Fibroblast of the conjunctiva (primary cell): ENCODE results near the gene FGD4.
"Not testable (repeated sequence)": the region's sequence is repeated elsewhere in the genome, so short reads cannot be mapped to it uniquely, and the experiment has no call there.

Source experiments
- DNase-seq: peaks from one replicate; pipeline ENCODE4 v3.0.0-alpha.2; 2010; ENCODE audit warnings: low read depth

The FGD4 gene

DNA sequence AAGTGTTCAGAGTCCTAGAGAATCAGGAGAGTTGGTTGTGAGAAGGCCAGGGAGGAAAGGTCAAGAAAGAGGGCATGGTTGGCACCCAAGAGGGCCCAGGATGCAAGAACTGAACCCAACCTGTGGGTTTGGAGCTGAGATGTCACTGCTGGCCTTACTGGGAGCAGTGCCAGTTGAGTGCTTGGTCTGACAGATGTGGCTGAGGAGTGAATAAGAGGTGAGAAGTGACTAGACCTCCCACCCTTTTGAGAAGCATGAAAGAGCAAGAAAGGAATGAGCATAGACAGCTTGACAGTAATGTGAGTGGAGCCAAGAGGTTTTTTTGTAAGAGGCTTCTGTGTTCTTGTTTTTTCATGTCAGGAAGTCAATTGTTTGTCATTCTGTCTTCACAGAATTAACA, 95.3 kb downstream of the FGD4 start:
- DNase-seq, result no peak

DNA sequence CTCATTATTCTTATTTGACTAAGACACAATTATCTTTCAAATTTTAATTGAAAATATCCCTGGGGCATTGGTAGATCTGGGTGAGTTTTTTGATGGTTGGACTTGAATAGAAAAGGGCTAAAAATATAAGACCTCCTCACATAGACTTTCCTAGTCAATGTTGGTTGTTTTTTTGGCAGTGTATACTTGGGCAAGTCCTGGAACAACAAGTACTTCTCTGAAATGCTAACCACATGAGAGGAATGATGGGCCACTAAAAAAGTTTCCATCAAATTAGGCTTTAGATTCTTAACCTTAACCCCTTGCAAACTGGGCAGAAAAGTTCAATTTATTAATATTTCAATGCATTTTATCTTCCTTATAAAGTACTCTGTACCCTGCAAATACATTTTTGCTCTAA, 97.6 kb downstream of the FGD4 start:
- DNase-seq, result no peak

DNA sequence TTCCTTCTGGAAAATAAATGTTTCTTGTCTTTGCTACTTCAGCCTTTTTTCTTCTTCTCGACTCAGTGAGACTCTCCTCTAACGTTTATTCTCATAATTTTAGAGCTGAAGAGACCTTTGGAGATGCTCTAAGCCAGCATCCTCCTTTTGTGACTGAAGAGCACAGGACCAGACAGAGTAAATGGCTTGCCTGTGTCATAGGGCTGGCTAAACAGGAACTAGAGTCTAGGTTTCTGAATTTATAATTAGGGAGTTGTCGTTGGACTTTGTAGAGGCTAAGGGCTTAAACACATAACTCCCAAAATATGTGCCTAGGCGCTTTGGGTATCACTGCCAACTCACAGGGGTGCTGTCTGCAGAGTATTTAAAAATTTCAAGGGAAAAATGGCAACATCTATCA, 98.5 kb downstream of the FGD4 start:
- no peak for DNase-seq

DNA sequence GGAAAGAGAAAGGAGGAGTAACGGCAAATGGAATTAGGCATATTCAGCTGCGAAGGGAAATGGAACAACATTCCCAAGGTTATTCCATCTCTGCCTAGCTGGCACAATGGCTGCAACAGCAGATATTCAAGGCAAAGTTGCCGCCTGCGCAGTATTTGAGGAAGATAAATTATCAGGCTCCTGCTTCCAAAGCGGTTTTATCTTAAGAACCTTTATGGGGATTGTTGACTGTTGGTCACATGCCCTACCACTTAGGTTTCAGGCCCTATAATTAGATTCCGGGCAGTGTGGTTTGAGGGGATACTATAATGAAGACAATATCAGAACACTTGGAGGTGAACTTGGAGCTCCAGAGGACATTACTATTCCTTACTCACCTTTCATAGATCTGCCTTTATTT, 99.7 kb downstream of the FGD4 start:
- no peak for DNase-seq

DNA sequence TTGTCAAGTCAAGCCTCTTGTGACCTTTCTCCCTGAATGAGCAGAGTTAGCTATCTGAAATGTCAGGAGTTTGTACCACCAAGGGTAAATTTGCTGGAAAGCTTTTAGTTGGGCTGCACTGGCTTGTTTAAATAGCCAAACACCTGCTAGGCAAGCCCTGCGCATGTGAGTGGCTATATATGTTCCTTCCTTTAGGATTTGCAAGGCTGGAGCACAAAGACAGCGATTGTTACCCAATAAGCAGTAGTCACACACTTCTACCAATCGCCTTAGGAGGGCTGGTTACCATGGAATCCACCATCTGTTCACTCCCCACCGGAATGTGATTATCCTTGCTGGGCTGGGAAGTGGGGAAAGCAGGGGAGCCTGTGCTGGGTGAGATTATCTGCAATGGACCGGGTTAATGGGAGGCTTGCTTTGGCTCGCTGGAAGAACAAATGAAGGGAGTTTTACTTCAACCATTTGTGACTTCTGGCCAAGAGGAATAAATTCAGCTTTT, 102.5 kb downstream of the FGD4 start:
- peak; percentile 62 for DNase-seq

DNA sequence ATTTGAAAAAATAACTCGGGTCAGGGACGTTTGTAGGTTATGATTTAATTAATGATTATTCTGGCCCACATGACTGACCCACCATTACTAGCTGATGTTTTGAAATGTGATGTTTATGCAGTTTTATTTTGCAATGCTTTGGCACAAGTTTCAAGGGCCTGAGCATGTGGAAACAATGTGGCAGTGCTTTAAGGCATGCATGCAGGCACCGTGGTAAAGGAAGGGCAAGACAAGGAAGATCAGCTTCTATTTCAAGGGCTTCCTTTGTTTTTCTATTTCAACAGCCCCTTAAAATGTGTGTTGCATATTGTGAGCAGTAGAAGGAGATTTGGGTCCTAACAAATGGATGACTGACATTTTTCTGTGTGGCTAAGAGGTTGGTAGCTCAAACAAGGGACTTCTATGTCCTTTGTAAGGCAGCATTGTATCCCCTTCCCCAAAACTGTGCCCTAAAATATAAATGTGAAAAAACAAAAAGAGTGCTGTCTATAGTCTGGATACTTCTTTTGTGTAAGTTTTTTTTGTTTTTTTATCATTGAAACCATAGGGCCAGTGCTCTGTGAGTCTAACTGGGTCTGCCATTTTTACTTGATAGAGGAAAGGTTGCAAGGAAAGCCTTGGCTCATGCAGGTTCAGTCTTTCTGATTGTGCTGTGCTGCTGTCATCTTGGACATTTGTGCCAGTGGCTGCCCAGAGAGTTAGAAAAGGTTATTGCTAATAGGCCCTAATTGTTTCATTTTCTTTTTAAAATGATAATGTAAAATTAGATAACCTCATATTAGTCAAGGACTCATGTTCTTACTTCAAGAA, 103.5 kb downstream of the FGD4 start:
- DNase-seq, result peak; percentile 76

DNA sequence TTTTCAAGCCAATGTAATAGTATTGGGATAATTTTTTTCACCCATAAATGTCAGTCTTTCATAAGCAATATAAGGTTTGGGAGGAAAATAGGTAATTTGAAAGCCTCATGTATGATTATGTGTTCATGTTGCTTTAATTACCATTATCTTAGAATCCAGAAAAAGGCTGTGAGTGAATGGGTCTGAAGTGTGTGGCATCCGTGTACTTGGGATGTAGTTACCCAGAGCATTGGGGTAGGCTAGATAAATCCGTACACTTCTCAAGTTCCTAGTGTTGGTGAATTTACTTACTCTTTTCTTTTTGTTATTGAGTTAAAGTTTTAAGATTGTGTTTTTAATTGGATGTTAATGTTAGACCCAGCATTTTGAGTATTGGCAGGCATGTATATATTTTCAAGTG, 104.4 kb downstream of the FGD4 start:
- no peak for DNase-seq

DNA sequence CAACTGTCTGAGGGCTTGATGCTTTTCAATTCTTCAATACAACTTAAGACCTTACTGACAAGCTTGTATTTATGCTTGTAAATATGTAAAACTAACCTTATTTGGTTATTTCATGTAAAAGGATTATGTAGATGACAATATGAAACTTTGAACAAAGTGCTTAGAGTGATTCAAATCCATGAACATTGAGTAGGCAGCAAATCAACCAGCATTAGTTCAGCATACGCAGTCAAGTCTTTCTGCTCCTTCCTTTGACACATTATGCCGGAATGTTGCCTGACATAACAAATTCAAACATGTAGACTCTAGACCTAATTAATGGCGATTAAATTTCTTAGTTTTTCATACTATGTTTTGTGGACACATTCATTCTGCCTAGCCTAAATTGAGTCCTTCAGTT, 105.2 kb downstream of the FGD4 start:
- DNase-seq, result no peak

DNA sequence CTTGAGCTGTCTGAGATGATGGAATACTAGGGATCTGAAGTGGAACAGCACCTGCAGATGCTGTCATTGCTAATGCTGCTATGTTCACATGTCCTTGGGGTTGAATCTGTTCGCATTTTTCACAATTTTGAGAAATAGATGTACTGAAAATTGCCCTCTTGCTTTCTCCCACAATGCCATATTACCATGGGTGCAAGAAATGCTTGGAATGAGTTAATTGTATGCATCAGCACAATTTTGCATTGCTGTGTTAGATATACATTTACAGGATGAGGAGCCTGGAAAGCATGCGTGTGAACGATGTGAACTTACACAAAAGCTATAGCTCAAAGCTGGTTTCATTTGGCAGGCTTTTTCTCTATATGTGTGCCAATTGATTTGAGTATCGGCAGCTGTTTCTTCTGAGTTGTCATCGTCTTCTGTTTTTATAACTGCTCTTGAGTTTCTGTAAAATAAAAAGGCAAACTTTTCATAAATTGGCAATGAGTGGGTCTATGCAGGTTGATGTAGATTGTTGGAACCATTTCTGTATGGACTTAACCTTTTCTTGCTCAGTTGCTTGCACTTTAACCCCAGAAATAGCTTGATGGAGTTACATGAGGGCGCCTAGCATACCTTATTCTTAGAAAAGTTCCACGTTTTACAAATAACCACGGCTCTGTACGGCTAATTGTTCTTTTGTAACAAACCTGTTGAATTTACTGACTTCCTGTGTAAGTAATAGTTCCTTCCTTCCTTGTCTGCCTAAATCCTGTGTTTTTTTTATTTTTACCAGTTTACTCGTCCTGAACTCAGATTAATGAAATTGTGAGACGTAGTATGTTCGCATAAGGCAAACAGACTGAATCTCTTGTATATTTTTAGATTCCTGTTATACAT, 105.9 kb downstream of the FGD4 start:
- DNase-seq, result no peak

DNA sequence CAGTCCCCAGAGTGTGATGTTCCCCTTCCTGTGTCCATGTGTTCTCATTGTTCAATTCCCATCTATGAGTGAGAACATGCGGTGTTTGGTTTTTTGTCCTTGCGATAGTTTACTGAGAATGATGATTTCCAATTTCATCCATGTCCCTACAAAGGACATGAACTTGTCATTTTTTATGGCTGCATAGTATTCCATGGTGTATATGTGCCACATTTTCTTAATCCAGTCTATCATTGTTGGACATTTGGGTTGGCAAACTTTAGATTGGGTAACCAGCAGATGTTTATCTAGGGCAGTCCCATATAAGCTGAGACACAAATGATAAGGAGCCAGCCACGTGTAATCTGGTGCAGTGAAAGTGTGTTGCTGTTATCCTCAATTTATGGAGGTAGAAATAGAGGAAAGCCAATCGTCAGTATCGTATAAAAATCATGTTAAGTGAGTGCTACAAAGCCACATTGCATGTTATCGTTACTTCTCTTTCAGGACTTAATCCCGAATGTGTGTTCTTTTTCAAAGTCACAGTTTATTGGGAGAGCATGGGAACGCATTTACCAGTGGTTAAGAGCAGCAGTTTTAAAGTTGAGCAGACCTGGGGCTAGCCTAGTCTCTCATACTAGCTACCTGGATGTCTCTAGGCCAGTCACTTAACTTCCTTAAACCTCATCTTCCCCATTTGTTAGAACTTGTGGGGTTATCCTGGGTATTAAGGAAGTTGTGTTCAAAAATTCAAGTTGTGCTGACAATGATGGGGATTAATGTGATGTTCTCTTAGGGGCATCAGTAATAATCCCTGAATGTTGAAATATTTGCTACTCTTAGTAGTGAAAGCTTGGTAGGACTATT, 108.0 kb downstream of the FGD4 start:
- not testable (repeated sequence) for DNase-seq

DNA sequence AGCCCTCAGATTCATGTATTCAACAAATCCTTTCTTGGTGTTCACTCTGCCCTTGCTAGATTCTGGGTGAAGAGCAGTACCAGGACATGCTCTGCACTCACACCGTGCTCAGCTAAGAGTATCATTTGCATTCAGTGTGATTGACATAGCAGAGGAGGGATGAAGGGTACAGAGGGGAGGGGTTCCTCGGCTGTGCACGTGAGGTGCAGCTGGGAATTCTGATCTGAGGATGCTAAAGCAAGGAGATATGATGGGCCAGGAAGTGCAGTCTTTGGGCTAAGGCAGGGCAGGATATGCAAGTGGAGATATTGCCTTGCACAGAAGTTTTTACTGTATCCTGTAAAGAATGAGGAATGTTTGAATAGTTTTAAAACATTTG, 108.6 kb downstream of the FGD4 start:
- DNase-seq, result no peak

DNA sequence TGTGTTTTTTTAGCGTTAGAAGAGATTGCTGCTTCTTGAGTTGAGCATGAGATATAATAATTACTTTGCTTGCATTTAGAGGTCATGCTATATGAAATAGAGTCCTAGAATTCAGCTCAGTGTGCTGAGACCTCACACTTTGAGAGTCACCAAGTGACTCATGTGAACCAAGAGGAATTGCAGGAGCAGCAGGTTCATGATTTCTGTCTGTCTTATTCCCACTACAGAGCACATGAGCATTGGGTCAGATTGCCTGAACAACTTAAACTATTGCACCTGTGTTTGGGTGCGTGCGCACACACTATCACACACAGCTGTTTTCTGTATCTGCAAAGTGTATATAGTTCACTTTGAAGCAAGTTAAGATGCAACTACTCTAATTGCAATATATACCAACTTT, 109.3 kb downstream of the FGD4 start:
- DNase-seq, result no peak

DNA sequence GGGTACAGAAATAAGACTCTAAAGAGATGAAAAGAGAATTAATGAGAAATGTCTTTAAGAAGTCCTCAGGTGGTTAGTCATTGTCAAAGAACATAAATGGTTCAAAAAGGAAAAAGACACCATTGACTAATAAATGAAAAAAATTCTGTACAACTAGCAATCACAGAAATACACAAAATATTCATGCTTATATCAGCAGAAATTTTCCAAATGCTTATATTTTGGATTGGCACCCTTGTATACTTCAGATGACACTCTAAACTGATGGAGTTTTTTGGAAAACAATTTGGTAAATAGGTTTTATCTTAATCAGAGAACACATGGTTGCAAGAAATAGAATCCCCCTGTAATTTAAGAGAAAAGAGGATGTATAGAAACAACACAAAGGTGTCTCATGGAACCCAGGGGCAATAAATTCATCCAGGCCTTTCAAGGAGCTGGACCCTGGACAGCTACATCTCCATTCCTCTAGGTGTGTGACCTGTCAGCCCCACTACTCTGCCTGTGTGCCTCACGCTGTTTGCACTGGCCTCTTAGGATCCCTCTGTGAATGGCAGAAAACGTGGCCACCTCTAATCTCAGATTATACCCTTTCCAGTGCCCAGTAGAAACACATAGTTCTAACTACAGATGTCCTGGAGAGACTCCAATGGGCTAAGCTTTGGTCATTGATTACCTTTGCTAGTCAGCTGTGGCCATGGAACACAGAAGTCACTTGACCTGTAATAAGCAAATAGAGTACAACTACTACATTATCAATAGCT, 110.2 kb downstream of the FGD4 start:
- no peak for DNase-seq

DNA sequence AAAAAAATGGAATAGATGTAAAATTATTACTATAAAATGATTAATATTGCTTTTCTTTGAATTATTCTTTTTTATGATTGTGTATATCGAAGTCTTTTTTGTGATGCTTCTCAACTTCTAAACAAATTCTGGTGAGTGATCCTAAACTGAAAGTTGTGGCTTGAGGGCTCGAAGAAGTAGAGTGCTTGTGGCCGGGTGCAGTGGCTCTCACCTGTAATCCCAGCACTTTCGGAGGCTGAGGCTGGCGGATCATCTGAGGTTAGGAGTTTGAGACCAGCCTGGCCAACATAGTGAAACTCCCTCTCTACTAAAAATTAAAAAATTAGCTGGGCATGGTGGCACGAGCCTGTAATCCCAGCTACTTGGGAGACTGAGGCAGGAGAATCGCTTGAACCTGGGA, 112.6 kb downstream of the FGD4 start:
- not testable (repeated sequence) for DNase-seq

DNA sequence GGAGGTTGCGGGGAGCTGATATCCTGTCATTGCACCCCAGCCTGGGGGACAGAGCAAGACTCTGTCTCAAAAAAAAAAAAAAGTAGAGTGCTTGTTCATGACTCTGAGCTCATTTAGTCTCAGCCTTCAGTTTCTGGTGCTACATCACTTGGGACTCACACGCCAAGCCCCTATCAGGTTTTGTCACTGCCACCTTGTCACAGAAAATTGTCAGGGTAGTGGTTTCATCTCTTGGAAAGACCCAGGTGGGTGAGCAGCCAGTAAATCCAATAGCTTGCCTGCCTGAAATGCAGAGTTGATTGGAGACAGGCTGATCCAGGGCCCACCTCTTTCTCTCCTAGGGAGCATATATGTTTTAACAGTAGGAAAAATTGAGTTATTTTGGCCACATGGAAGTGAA, 113.0 kb downstream of the FGD4 start:
- no peak for DNase-seq

DNA sequence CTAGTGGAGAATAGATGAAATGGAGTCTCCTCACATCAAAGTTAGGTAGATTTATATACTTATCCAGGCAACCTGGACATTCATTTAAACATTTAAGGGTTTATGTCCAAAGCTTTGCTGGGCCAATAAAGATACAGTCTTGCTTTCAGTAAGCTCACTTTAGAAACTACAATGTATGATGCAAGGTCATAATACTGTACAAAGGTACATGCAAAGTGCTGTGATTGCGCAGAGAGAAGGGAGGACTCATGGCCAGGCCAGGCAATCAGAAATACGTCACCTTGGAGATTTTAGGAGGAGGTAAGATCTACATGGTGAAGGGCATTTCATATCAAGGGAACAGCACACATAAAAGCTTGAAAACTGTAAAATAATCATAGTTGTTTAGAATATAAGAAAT, 113.6 kb downstream of the FGD4 start:
- DNase-seq, result no peak

DNA sequence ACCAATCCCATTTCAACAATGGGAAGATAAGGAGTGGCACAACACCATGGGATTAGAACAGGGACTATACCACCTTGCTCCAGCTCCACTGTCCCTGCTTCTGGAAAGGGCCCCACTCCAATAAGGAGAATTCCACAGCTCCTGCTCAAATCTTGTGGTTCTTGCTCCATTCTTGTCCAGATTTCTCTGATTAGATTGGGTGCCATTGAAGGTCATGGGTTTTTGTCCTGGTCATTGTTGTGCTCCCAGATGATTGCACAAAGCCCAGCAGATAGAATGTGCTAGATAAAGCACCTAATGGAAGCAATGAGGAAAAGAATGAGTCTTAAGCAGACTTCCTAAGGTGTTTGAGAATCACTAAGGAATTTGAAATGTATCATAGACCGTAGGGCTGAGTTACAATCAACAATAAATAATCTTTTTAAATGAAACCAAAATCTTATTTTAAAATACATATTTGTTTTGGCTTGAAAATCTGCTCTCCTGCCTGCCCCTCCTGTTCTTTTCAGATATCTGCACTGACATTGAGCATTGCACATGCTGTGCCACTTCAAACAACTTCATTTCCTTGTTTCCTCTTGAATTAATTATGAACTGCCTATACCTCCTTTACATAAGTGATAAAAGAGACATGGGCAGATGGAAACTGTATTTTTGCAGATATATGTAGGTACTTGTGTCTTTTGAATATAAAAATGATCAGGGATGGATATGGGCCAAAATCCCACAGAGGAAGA, 115.9 kb downstream of the FGD4 start:
- DNase-seq, result no peak

DNA sequence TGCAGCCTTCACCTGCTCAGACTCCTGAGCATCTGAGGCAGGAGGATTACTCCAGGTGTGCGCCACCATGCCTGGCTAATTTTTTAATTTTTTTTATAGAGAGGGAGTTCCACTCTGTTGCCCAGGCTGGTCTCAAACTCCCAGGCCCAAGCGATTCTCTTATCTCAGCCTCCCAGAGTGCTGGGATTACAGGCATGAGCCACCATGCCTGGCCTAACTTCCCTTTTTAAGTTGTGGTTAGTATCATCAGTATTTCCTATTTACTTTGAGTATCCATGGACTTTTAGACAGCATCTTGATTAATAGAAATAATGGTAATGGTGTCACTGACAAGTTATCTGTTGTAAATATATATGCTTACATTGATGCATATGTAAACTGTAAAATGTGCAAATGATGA, 116.9 kb downstream of the FGD4 start:
- DNase-seq, result no peak

DNA sequence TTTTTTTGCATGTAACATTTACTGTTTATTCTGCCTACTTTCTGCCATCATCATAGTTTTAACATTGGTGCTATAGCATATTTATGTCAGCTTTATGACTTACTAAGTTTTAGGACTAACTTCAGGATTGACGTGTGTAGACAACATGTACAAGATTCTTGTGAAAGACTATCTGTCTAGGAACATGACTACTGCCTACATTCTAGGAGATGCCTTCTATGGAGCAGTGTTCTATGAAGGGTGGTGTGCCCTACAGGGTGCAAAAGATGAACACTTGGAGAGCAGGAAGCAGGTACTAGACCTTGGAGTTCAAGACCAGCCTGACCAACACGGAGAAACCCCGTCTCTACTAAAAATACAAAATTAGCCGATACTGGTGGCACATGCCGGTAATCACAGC, 118.6 kb downstream of the FGD4 start:
- DNase-seq, result no peak

DNA sequence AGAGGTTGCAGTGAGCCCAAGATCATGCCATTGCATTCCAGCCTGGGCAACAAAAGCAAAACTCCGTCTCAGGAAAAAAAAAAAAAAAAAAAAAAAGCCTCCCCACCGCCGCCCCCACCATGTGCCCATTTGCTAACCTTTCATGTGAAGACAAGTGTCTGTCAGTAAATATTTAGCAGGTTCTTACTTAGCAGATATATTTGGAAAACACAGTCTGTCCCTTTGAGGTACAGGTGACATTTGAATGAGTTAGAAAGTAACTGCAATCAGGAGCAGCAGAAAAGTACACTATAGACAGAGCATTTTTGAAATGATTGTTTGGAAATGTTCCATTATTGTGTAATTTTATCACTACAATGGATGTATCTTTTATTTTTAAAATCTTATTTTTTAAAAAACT, 119.7 kb downstream of the FGD4 start:
- no peak for DNase-seq
